ENCODE data around the gene GPN3.

The GPN3 gene

DNA sequence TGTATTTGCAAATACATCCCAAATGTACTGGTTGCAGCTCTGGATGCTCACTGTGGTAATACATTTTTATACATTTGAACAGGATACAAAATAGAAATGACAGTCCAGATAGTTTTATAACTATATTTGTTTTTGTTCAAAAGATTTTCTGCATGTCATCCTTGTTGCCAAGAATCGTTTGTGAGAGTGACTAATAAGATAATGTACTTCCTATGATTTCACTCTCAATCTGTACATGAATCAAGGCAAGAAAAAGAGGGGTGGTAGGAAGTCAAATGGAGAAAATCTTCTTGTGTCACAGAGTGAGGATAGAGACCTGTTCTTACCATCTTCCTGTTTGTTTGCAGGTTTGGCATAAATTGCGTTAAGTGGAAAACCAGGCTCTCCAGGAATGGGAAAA, 31.8 kb downstream of the GPN3 start:
- TF ChIP-seq FOXP2 (optimal IDR thresholded peaks at IDR 0.05; ENCODE audit: borderline replicate concordance, extremely low read depth, extremely low read length, insufficient read depth) (no peak), TAF1 (IDR thresholded peaks at IDR 0.05; ENCODE audit: borderline replicate concordance, insufficient read depth, low read length) (no peak), SIN3A (IDR thresholded peaks at IDR 0.05; ENCODE audit: borderline replicate concordance, insufficient read depth, low read length) (no peak), POLR2AphosphoS5 (IDR thresholded peaks at IDR 0.05; ENCODE audit: low read depth, low read length) (no peak)
- TF ChIP-seq, protein P1, sequence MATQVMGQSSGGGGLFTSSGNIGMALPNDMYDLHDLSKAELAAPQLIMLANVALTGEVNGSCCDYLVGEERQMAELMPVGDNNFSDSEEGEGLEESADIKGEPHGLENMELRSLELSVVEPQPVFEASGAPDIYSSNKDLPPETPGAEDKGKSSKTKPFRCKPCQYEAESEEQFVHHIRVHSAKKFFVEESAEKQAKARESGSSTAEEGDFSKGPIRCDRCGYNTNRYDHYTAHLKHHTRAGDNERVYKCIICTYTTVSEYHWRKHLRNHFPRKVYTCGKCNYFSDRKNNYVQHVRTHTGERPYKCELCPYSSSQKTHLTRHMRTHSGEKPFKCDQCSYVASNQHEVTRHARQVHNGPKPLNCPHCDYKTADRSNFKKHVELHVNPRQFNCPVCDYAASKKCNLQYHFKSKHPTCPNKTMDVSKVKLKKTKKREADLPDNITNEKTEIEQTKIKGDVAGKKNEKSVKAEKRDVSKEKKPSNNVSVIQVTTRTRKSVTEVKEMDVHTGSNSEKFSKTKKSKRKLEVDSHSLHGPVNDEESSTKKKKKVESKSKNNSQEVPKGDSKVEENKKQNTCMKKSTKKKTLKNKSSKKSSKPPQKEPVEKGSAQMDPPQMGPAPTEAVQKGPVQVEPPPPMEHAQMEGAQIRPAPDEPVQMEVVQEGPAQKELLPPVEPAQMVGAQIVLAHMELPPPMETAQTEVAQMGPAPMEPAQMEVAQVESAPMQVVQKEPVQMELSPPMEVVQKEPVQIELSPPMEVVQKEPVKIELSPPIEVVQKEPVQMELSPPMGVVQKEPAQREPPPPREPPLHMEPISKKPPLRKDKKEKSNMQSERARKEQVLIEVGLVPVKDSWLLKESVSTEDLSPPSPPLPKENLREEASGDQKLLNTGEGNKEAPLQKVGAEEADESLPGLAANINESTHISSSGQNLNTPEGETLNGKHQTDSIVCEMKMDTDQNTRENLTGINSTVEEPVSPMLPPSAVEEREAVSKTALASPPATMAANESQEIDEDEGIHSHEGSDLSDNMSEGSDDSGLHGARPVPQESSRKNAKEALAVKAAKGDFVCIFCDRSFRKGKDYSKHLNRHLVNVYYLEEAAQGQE (IDR thresholded peaks at IDR 0.05; ENCODE audit: insufficient read depth in 1 of 2, low read depth in 2 of 2, low read length in 2 of 2) = no peak

DNA sequence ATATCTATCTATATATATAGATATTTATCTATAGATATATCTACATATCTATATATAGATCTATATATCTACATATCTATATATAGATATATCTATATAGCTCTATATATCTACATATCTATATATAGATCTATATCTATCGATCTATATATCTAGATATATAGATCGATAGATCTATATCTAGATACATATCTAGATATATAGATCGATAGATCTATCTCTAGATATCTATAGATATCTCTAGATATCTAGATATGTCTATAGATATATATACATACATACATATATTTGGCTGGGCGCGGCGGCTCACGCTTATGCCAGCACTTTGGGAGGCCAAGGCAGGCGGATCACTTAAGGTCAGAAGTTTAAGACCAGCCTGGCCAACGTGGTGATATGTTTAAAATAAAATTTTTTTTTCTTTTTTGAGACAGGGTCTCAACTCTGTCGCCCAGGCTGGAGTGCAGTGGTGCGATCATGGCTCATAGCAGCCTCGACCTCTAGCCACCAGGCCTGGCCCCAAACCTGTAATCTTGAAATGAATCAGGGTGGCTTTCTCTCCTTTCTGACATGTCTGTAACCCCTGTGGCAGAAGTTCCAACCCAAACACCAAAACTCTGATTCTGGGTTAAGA, 36.0 kb downstream of the GPN3 start:
- TF ChIP-seq FOXP2 (optimal IDR thresholded peaks at IDR 0.05; ENCODE audit: borderline replicate concordance, extremely low read depth, extremely low read length, insufficient read depth) = no peak
- TF ChIP-seq SIN3A (IDR thresholded peaks at IDR 0.05; ENCODE audit: borderline replicate concordance, insufficient read depth, low read length) = no peak
- TF ChIP-seq POLR2AphosphoS5 (IDR thresholded peaks at IDR 0.05; ENCODE audit: low read depth, low read length) = no peak
- TF ChIP-seq, protein P1 (IDR thresholded peaks at IDR 0.05; ENCODE audit: insufficient read depth in 1 of 2, low read depth in 2 of 2, low read length in 2 of 2) = no peak
- no peak for TF ChIP-seq TAF1 (IDR thresholded peaks at IDR 0.05; ENCODE audit: borderline replicate concordance, insufficient read depth, low read length)

GRCh38 chr12:110426406-110426805, 41.7 kb downstream of the GPN3 start:
- TF ChIP-seq TAF1 (IDR thresholded peaks at IDR 0.05; ENCODE audit: borderline replicate concordance, insufficient read depth, low read length) (no peak), POLR2AphosphoS5 (IDR thresholded peaks at IDR 0.05; ENCODE audit: low read depth, low read length) (no peak), FOXP2 (optimal IDR thresholded peaks at IDR 0.05; ENCODE audit: borderline replicate concordance, extremely low read depth, extremely low read length, insufficient read depth) (no peak), SIN3A (IDR thresholded peaks at IDR 0.05; ENCODE audit: borderline replicate concordance, insufficient read depth, low read length) (no peak)
- TF ChIP-seq, protein P1 (IDR thresholded peaks at IDR 0.05; ENCODE audit: insufficient read depth in 1 of 2, low read depth in 2 of 2, low read length in 2 of 2) = no peak

DNA sequence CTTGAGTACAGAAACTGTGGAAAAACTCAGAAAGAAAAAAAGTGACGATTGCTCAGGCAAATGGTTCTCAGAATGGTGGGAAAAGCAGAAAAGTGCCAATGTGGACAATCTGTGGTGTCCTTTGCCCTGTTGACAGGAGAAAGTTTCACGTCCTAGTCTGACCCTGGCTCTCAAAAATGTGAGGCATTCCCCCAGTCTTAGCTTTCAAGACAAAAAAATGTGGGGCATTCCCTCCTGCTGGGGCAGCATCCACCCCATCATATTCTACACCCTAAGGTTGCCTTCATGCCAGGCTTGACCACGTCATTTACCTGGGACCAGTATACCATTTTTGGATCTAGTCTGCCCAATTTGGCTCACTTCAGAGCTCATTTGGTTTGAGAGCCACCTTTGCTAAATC, 43.8 kb downstream of the GPN3 start:
- TF ChIP-seq FOXP2 (optimal IDR thresholded peaks at IDR 0.05; ENCODE audit: borderline replicate concordance, extremely low read depth, extremely low read length, insufficient read depth) (no peak), POLR2AphosphoS5 (IDR thresholded peaks at IDR 0.05; ENCODE audit: low read depth, low read length) (no peak), TAF1 (IDR thresholded peaks at IDR 0.05; ENCODE audit: borderline replicate concordance, insufficient read depth, low read length) (no peak), SIN3A (IDR thresholded peaks at IDR 0.05; ENCODE audit: borderline replicate concordance, insufficient read depth, low read length) (no peak)
- TF ChIP-seq, protein P1 (IDR thresholded peaks at IDR 0.05; ENCODE audit: insufficient read depth in 1 of 2, low read depth in 2 of 2, low read length in 2 of 2) = no peak
